Activated CD8-positive, alpha-beta memory T cell treated with anti-CD3 and anti-CD28 coated beads for 24 hours (primary cell): ENCODE measurements around the gene COX8A.

ENCODE experiments used
- DNase-seq: peaks from one replicate; pipeline ENCODE4 v3.0.0-alpha.2; 2020

The COX8A gene

GRCh38 chr11:64004590-64004984 lies 30.2 kb downstream of the COX8A start:
- DNase-seq: no peak

- DNase-seq: no peak
Observed at GRCh38 chr11:64005691-64006090, 31.3 kb downstream of the COX8A start.

GRCh38 chr11:64006398-64006797 lies 32.0 kb downstream of the COX8A start:
- DNase-seq: no peak

- DNase-seq: no peak
Observed at GRCh38 chr11:64007160-64007628, 32.8 kb downstream of the COX8A start.

GRCh38 chr11:64007629-64008282 lies 33.3 kb downstream of the COX8A start:
- no peak for DNase-seq

- DNase-seq: no peak
Observed at GRCh38 chr11:64008283-64008913, 34.0 kb downstream of the COX8A start.

- no peak for DNase-seq
Observed at GRCh38 chr11:64008914-64009633, 34.7 kb downstream of the COX8A start.

GRCh38 chr11:64009710-64010109 lies 35.3 kb downstream of the COX8A start:
- DNase-seq: no peak

GRCh38 chr11:64010783-64011182 lies 36.4 kb downstream of the COX8A start:
- DNase-seq: no peak

GRCh38 chr11:64011371-64011770 lies 37.0 kb downstream of the COX8A start:
- DNase-seq: no peak

- no peak for DNase-seq
Observed at GRCh38 chr11:64013141-64013896, 38.9 kb downstream of the COX8A start.

- no peak for DNase-seq
Observed at GRCh38 chr11:64014356-64014755, 39.9 kb downstream of the COX8A start.

GRCh38 chr11:64015510-64015909 lies 41.1 kb downstream of the COX8A start:
- no peak for DNase-seq

GRCh38 chr11:64015935-64016845 lies 41.8 kb downstream of the COX8A start:
- no peak for DNase-seq

GRCh38 chr11:64017945-64018224 lies 43.5 kb downstream of the COX8A start:
- no peak for DNase-seq

GRCh38 chr11:64018310-64018709 lies 43.9 kb downstream of the COX8A start:
- DNase-seq: no peak

- DNase-seq: no peak
Observed at GRCh38 chr11:64019106-64020037, 45.0 kb downstream of the COX8A start.

- DNase-seq: no peak
Observed at GRCh38 chr11:64020976-64021756, 46.7 kb downstream of the COX8A start.

- no peak for DNase-seq
Observed at GRCh38 chr11:64021757-64022093, 47.3 kb downstream of the COX8A start.

GRCh38 chr11:64022125-64022784 lies 47.8 kb downstream of the COX8A start:
- no peak for DNase-seq
